NCI-H128 (cell line): Measurements from ENCODE around the gene SIGLEC7.

Experiments used
- DNase-seq: peaks from one replicate; lab custom pipeline; 2025; ENCODE audit not compliant: unreplicated experiment; lab: John Stamatoyannopoulos, UW

SIGLEC7 gene

DNA sequence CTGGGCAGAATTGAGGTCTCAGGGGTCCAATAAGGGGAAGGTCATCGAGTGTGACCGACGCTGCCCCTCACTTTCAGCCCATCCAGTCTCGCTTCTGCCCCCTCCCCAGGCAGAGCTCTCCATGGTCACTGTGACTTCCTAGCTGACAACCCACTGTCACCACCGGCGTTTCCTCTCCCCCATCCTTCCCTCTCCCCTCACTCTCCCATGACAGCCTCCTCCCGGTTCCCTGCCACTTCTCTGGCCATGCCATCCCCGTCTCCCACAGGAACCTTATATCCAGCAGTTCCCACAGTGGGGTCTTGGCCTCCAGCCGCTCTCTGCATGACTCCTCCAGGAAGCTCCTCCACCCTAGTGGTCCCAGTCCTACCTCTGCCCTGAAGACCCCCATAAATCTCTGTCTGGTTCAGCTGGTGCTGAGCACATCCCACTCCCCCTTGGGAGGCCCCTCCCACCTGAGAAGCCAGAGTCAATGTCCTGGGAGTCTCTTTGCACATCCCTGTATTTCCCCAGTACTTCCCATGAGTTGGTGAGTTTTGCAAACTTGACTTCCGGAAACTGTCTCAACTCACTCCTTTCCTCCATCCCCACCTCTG, 58.1 kb downstream of the SIGLEC7 start:
- no peak for DNase-seq

DNA sequence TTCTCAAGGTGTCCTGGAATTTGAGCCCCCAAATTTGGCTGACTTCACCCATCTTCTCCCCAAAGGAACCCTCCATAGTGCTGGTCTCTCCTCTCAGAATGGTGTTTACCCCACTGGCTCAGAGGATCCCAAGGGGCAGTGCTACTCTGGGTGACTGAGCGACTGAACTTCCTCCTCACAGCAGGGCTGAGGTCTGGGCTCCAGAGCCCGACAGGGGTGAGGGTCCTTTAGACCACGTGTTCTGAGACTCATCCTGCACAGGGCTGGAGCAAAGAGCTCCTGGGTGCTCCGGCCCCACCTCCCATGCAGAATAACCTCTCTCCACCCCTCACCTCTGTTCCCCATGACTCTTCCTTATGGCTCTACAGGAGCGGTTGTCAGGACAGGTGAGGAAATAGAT, 59.6 kb downstream of the SIGLEC7 start:
- DNase-seq = no peak
